ENCODE results near the gene CCDC50. TPM values are rescaled to one million over a fixed set of nuclear protein-coding genes. Genes with fewer than 3 reads are reported as not detected.

CCDC50 gene, protein sequence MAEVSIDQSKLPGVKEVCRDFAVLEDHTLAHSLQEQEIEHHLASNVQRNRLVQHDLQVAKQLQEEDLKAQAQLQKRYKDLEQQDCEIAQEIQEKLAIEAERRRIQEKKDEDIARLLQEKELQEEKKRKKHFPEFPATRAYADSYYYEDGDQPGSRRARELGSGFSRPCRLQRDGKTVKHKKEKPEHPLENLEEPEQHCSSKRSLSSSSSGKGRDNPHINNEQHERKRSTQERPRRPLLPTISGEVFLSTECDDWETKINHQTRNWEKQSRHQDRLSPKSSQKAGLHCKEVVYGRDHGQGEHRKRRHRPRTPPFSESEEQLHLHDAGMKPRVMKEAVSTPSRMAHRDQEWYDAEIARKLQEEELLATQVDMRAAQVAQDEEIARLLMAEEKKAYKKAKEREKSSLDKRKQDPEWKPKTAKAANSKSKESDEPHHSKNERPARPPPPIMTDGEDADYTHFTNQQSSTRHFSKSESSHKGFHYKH
- total RNA-seq, result 63.9 and 92.2 TPM in 2 replicates

DNA sequence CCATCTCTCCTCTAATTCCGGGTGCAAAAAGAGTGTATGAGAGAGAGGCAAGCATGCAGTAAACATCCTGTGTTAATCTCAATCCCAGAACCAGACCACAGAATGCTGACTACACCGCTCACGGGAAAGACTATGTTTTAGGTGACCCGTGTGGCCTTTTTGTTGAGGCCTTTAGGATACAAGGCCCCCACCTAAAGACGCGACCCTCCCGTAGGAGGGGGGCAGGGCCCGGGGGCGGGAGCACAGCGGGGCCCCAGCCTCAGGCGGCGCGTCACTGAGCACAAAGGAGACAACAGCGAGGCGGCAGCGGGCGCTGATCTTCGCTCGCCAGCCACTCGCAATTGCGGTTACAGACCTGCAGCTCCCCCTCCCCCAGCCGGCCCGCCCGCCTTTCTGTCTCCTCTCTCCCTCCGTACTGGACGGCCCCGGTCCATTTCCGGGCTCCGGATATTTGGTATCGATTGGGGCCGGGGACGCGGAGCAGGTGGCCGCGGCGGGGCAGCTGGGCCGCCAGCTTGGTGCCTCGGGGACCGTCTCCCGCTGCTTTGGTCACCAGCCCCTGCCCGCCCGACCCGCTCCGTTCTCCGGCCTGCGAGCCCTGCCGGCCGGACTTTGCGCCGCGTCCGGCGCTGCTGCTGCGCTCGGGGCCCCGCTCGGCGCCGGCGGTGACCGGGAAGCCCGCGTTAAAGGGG lies at the start of gene CCDC50:
Gene CCDC50, plus strand, starts transcription at position 433 of the 692 bp plus-strand sequence. CDS start 281 bp downstream, outside the sequence.

GRCh38 chr3:191329654-191330529 lies 698 bp downstream of the CCDC50 start, which contains the start of gene UTS2B:
Gene UTS2B, minus strand, starts transcription at chr3:191330526. Its CDS starts 48,337 bp downstream, at chr3:191282189.

Other genes with a start within 250 kb of the CCDC50 start
- gene OSTN, start 130.2 kb upstream of the CCDC50 start, total RNA-seq, result not detected in 2 replicates
- gene UTS2B, start 1.1 kb downstream of the CCDC50 start, total RNA-seq, result 0.13 and 0.33 TPM in 2 replicates
- gene PYDC2, start 131.8 kb downstream of the CCDC50 start, total RNA-seq, result not detected in 2 replicates

All from mesangial cell (primary cell).